BLaER1 (cell line): ENCODE results near the gene SBNO2.

Experiments
- H3K27ac ChIP-seq: shearing (Covaris generic); formaldehyde crosslinking; 2 replicates; pipeline ENCODE4 v1.8.1; 2022
- H3K27me3 ChIP-seq: shearing (Covaris generic); formaldehyde crosslinking; 2 replicates; pipeline ENCODE4 v1.8.1; 2022
- H3K36me3 ChIP-seq: shearing (Covaris generic); formaldehyde crosslinking; 2 replicates; pipeline ENCODE4 v1.8.1; 2022
- H3K4me1 ChIP-seq: shearing (Covaris generic); formaldehyde crosslinking; 2 replicates; pipeline ENCODE4 v1.8.1; 2022
- H3K4me2 ChIP-seq: shearing (Covaris generic); formaldehyde crosslinking; 2 replicates; pipeline ENCODE4 v1.8.1; 2022
- H3K4me3 ChIP-seq: shearing (Covaris generic); formaldehyde crosslinking; 2 replicates; pipeline ENCODE4 v1.8.1; 2022
- H3K9ac ChIP-seq: shearing (Covaris generic); formaldehyde crosslinking; 2 replicates; pipeline ENCODE4 v1.8.1; 2022
- H3K9me3 ChIP-seq: shearing (Covaris generic); formaldehyde crosslinking; 2 replicates; pipeline ENCODE4 v1.8.1; 2022
- H4K20me1 ChIP-seq: shearing (Covaris generic); formaldehyde crosslinking; 2 replicates; pipeline ENCODE4 v1.8.1; 2022
- Cebpa-rat ChIP-seq: shearing (Covaris generic); IDR thresholded peaks from 2 replicates; pipeline ENCODE4 v1.8.1; 2022

SBNO2 gene

GRCh38 chr19:1067341-1067957, 106.6 kb downstream of the SBNO2 start:
- H3K9ac ChIP-seq: peak overlapping the region; percentile 87
- no peaks in the 10 kb centered on the region for H3K9me3 ChIP-seq
- H3K36me3 ChIP-seq: peaks cover 32% of the 10 kb centered on the region
- H3K4me1 ChIP-seq: peaks cover 77% of the 10 kb centered on the region
- H3K4me3 ChIP-seq: peak overlapping the region; percentile 90
- TF ChIP-seq Cebpa-rat: no peak
- H4K20me1 ChIP-seq: peaks cover 33% of the 10 kb centered on the region
- no peaks in the 10 kb centered on the region for H3K27me3 ChIP-seq
- peak overlapping the region; percentile 94 for H3K4me2 ChIP-seq
- peak overlapping the region; percentile 90 for H3K27ac ChIP-seq

- no peak for TF ChIP-seq Cebpa-rat
- Histone ChIP-seq H3K27ac (peak within 1 kb of the TSS; percentile 90), H4K20me1 (peaks cover 27% of the 10 kb centered on the region), H3K4me2 (peak within 1 kb of the TSS; percentile 94), H3K9me3 (no peaks in the 10 kb centered on the region), H3K4me1 (peaks cover 71% of the 10 kb centered on the region), H3K36me3 (peaks cover 26% of the 10 kb centered on the region), H3K9ac (peak within 1 kb of the TSS; percentile 87), H3K27me3 (no peaks in the 10 kb centered on the region), H3K4me3 (peak within 1 kb of the TSS; percentile 90)
These were observed 107.2 kb downstream of the SBNO2 start, which contains the start of gene ARHGAP45 for GRCh38 chr19:1066748-1067340. Gene ARHGAP45 (plus strand): TSS chr19:1067167. CDS start chr19:1067406, 239 bp downstream.

GRCh38 chr19:1066251-1066747, 107.8 kb downstream of the SBNO2 start:
- H3K9ac ChIP-seq: peak overlapping the region; percentile 87
- peaks cover 21% of the 10 kb centered on the region for H3K36me3 ChIP-seq
- no peaks in the 10 kb centered on the region for H3K27me3 ChIP-seq
- peaks cover 21% of the 10 kb centered on the region for H4K20me1 ChIP-seq
- H3K4me2 ChIP-seq: peak overlapping the region; percentile 94
- H3K4me1 ChIP-seq: peaks cover 66% of the 10 kb centered on the region
- TF ChIP-seq Cebpa-rat: no peak
- peak overlapping the region; percentile 90 for H3K4me3 ChIP-seq
- no peaks in the 10 kb centered on the region for H3K9me3 ChIP-seq
- H3K27ac ChIP-seq: peak overlapping the region; percentile 90

- Histone ChIP-seq H3K4me1 (peaks cover 59% of the 10 kb centered on the region), H3K27me3 (no peaks in the 10 kb centered on the region), H3K36me3 (peaks cover 14% of the 10 kb centered on the region), H3K9ac (0 out of 2 replicates have a peak overlapping the region, but pooled peaks have one; percentile 36), H3K27ac (no peak overlapping the region), H3K4me2 (peak overlapping the region; percentile 94), H3K4me3 (0 out of 2 replicates have a peak overlapping the region, but pooled peaks have one; percentile 34), H4K20me1 (peaks cover 15% of the 10 kb centered on the region), H3K9me3 (no peaks in the 10 kb centered on the region)
- TF ChIP-seq Cebpa-rat: no peak
These were observed 108.4 kb downstream of the SBNO2 start for GRCh38 chr19:1065606-1066109.

- Histone ChIP-seq H3K9me3 (no peaks in the 10 kb centered on the region), H3K4me2 (peak overlapping the region; percentile 94), H3K27me3 (no peaks in the 10 kb centered on the region), H3K4me3 (peak overlapping the region; percentile 34; the same call in 1 of the 2 replicates), H3K36me3 (peaks cover 7% of the 10 kb centered on the region), H3K4me1 (peaks cover 52% of the 10 kb centered on the region), H3K9ac (0 out of 2 replicates have a peak overlapping the region, but pooled peaks have one; percentile 36), H4K20me1 (peaks cover 8% of the 10 kb centered on the region), H3K27ac (no peak overlapping the region)
- no peak for TF ChIP-seq Cebpa-rat
These were observed 109.1 kb downstream of the SBNO2 start for GRCh38 chr19:1064661-1065605.

- H3K4me2 ChIP-seq: peak overlapping the region; percentile 94
- no peaks in the 10 kb centered on the region for H3K9me3 ChIP-seq
- no peak overlapping the region for H3K27ac ChIP-seq
- no peaks in the 10 kb centered on the region for H4K20me1 ChIP-seq
- H3K27me3 ChIP-seq: no peaks in the 10 kb centered on the region
- H3K4me3 ChIP-seq: no peak overlapping the region
- no peaks in the 10 kb centered on the region for H3K36me3 ChIP-seq
- no peak overlapping the region for H3K9ac ChIP-seq
- no peak for TF ChIP-seq Cebpa-rat
- H3K4me1 ChIP-seq: peaks cover 43% of the 10 kb centered on the region
These were observed 110.0 kb downstream of the SBNO2 start for GRCh38 chr19:1063909-1064660.

GRCh38 chr19:1063030-1063908, 110.8 kb downstream of the SBNO2 start:
- no peaks in the 10 kb centered on the region for H3K9me3 ChIP-seq
- peaks cover 43% of the 10 kb centered on the region for H3K4me1 ChIP-seq
- H3K4me2 ChIP-seq: no peak overlapping the region
- no peak for TF ChIP-seq Cebpa-rat
- no peaks in the 10 kb centered on the region for H4K20me1 ChIP-seq
- no peak overlapping the region for H3K4me3 ChIP-seq
- H3K9ac ChIP-seq: no peak overlapping the region
- no peaks in the 10 kb centered on the region for H3K27me3 ChIP-seq
- H3K36me3 ChIP-seq: no peaks in the 10 kb centered on the region
- H3K27ac ChIP-seq: no peak overlapping the region

GRCh38 chr19:1062387-1063029, 111.6 kb downstream of the SBNO2 start:
- H3K36me3 ChIP-seq: no peaks in the 10 kb centered on the region
- H3K4me2 ChIP-seq: no peak overlapping the region
- no peak overlapping the region for H3K9ac ChIP-seq
- H3K9me3 ChIP-seq: no peaks in the 10 kb centered on the region
- no peak overlapping the region for H3K4me3 ChIP-seq
- no peaks in the 10 kb centered on the region for H3K27me3 ChIP-seq
- H3K4me1 ChIP-seq: peaks cover 49% of the 10 kb centered on the region
- H4K20me1 ChIP-seq: no peaks in the 10 kb centered on the region
- no peak for TF ChIP-seq Cebpa-rat
- H3K27ac ChIP-seq: no peak overlapping the region
